ENCODE measurements around the gene DNAH1.

The DNAH1 gene

DNA sequence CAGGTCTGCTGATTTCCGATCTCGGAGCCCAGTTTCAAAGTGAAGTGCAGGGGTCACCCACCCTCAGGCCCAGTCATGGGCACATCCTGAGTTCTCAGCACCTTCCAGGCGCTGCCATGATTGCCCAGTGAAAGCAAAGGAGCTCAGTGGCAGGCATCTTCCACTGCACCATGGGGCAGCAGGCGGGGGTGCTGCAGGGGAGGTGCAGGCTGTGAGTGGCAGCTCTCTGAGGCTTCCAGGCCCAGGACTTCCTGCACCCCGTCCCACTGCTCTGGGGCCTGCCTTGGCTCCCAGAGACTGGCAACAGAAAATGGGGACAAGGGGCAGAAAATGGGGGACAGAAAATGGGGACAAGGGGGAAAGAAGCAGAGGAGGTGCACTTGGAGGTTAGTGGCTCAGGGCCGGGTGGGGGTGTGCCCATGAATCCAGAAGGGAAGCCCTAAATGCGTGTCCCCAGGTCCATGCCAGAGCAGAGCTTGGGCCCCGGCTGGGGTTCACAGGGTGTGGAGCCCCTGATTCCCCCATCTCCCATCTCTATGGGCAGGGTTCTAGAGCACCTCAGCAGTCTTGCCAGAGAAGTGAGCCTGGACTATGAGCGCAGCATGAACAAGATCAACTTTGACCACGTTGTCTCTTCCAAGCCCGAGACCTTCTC, 28.0 kb downstream of the DNAH1 start:
- DNase-seq, result no peak

DNA sequence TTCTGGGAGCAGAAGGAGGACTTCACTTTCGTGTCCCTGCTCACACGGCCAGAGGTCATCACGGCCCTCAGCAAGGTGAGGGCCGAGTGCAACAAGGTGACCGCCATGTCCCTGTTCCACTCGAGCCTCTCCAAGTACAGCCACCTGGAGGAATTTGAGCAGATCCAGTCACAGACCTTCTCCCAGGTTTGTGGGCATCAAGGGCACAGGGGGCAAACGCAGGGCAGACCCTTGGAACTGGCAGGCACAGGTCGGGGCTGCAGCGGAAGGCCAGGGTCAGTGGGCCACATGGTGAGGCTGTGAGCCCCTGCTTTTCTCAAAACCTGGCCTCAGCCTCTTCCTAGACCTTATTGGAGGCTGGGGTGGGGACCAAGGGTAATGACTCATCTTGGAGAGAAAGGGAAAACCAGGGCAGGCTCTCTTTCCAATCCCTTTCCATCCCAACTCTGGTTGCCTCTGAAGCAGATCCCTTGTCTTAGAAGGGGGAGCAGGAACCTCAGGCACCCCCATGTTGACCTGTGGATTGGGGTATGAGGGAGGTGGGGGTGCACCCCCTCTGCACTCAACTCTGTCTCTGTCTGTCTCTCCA, 29.5 kb downstream of the DNAH1 start:
- DNase-seq, result no peak

DNA sequence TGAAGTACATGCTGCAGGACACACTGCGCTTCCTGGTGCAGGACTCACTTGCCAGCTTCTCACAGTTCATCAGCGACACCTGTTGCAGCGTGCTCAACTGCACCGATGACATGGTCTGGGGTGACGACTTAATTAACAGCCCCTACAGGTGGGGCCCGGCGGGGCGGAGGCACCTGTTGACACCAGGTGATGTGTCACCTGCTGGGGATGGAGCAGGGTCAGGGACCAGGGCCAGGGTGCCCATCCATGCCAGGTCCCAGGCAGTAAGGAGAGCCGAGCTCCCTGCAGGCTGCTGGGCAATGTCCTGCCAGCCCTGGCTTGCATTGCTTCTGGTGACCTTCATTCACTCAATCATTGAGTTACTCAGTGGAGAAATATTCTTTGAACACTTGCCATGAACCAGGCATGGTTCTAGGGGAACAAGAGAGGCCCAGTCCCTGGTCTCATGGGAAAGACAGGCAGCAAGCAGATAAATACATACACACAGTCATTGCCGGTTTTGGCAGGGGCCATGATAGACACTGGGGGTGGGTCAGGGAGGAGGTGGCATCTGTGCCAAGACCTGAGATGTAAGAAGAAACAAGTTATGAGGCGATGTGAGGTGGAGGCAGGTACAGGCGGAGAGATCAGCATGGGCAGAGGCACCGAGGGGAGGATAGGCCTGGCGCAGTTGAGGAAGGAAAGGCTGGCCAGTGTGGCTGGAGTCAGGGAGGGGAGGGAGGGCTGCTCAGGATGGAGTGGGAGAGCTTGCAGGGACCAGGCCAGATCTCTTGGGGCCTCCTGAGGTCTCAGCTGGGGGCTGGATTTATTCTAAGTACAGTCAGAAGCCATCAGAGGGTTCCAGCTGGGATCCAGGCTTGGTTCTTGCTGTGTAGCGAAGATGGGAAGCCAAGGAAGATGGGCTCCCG, 30.8 kb downstream of the DNAH1 start:
- DNase-seq, result no peak

DNA sequence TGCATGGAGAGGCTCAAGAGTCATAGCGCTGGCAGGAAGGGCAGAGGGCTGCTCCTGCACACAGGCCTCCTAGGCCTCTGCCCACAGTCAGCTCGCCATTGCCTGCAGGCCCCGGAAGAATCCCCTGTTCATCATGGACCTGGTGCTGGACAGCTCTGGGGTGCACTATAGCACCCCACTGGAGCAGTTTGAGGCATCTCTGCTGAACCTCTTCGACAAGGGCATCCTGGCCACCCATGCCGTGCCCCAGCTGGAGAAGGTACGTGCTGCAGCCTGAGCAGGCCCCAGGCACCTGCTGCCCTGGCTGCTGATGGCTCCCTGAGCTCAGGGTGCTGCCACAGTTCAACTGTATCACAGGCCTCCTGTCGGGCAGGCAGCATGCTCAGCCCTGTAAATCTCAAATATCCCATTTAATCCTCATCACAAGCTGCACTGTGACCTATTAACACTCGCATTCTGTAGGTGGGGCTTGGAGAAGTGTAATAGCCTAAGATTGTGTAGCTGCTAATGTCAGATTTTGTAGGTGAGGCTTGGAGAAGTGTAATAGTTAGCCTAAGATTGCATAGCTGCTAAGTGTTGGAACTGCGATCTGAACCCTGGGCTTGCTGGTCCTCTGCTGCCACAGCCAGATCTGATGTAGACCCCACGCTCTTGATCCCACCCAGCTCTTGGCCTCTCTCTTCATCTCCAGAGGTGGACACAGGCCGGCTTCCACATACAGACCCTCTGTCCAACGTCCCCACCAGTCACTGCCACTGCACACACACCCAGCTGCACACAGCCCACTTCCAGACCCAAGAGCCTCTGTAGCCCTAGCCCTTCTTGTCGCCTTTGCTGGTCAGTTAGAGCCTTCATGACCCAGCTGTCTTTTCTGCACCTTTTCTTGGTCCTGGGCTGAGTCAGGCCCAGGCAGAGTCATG, 31.9 kb downstream of the DNAH1 start:
- no peak for DNase-seq

DNA sequence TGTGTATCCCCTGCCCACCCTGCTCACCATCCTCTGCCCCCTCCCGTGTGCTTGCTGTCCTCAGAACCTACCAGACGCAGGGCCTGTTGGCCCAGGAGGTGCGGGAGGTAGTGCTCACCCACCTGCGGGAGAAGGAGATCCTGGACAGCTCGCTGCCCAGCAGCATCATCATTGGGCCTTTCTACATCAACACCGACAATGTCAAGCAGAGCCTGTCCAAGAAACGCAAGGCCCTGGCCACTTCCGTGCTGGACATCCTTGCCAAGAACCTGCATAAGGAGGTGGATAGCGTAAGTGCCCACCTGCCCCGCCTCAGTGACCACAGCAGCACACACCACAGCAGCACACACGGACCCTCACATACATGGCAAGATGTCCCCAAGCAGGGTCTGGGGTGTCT, 33.0 kb downstream of the DNAH1 start:
- DNase-seq, result no peak

DNA sequence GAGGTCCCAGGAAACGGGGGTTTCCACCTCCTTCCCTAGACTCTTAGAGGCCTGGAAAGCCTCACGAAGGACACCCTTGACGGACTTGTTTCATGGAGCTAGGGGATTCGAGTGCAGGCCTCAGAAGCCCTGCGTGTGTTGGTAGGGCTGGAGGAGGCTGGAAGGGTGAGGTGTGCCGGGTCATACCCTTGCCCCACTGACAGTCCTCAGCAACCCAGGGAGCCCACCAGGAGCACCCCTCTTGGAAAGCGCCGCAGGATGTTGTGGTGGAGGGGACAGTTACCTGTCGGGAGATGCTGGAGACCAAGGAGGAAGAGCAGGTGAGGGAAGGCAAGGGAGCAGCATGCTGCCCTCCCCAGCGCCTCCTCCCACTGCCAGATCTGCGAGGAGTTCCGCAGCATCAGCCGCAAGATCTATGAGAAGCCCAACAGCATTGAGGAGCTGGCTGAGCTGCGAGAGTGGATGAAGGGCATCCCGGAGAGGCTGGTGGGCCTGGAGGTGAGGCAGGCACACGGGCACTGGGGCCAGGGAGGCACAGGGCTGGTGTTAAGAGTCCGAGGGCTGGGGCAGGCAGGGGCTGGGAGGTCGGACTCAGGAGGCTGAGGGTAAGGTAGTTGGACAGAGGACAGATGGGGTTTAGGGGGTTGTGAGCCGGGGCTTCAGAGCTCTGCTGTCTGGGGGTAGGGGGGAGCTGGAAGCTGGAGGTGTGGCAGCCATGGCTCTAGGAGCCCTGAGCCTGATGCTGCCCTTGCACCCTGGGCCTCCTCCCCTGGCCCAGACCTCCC, 33.7 kb downstream of the DNAH1 start:
- DNase-seq, result no peak

DNA sequence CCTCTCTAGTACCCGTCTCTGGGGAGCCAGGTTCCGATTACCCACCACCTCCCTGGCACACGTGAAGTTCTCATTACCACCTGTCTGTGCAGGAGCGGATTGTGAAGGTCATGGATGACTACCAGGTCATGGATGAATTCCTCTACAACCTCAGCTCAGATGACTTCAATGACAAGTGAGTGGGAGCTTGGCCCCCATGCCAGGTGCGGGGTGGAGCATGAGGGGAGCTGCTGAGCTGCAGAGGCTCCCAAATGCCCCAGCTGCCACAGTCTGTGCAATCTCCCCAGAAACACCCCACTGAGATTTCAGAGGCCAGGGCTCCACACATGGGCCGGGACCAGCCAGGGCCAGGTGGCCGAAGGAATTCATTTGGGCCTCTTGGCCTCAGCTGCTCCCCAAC, 34.3 kb downstream of the DNAH1 start:
- no peak for DNase-seq

DNA sequence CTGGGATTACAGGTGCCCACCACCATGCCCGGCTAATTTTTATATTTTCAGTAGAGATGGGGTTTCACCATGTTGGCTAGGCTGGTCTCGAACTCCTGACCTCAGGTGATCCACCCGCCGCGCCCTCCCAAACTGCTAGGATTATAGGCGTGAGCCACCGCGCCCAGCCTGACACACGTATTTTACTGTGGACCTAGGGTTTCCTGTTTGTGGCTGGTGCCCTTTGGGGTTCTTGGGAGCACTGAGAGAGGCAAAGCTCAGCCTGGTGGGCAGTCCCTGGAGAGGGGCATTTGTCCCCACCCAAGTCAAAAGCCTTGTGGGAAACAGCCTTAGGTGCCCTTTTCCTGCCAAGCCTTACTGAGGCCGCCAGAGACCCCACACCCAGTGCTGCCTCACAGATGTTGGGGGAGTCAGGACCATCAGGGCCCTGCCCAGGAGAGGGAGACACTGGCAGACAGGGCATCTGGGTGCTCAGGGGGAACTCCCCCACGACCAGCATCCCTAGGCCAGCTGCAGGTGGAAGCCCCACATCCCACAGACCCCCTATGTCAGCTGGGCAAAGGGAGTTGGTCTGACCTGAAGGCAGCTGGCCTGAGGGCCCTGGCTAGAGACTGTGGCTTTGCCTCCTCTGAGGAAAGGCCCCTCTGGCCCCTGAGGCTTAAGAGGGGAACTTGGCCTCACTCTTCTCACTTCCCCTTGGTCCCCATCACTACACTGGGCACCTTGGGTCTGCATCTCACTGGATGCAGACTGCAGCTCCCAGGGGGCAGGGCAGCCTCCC, 35.1 kb downstream of the DNAH1 start:
- DNase-seq, result no peak

DNA sequence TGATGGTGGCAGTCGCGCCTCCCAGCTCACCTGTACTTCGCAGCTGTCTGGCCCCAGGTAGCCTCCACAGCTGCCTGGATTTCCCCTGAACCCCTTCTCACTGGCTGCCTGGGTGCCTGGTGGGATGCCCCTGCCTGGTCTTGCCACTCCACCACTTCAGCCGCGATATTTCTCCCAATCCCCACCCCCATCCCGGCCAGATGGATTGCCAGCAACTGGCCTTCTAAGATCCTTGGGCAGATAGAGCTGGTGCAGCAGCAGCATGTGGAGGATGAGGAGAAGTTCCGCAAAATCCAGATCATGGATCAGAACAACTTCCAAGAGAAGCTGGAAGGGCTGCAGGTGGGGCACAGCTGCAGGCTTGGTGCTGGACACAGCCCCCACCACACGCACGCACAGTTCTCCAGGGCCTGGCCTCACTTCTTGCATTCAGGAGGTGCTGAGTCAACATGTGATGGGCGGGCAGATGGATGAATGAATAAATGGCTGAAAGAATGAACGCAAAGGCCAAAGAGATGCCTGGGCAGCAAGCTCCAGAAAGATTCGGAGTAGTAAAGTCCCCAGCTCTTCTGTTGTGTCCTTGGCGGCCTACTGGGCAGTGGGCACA, 35.7 kb downstream of the DNAH1 start:
- DNase-seq, result no peak

DNA sequence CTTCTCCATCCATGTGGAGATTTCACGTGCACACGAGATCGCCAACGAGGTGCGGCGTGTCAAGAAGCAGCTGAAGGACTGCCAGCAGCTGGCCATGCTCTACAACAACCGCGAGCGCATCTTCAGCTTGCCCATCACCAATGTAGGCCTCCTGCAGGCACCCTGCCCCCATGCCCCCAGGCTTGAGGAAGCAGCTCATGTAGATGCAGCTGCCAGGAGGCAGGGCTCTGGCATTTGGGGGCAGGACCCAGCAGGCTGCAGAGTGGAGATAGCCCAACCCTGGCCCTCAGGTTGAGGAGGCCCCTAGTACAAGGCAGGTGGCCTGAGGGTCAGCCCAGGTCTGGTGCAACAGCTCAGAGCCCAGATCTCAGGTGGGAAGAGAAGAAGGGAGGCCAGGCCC, 36.4 kb downstream of the DNAH1 start:
- no peak for DNase-seq

DNA sequence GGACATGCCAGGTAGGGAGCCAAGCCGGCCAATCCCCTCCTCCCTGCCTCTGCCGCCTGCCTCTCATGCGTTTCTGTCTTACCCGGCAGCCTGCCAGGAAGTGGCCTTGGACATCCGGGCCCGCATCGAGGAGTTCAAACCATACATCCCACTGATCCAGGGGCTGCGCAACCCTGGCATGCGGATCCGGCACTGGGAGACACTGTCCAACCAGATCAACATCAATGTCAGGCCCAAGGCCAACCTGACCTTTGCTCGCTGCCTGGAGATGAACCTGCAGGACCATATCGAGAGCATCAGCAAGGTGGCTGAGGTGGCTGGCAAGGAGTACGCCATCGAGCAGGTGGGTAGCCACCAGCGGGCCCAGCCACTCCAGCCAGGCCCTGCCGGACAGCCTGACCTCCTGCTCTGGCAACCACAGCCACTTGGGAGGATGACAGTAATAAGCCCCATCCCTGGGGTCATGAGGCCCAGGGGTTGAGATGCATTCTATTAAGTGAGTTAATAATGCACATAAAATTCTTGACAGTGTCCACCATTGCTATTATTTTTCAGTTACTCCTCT, 37.3 kb downstream of the DNAH1 start:
- DNase-seq, result no peak

DNA sequence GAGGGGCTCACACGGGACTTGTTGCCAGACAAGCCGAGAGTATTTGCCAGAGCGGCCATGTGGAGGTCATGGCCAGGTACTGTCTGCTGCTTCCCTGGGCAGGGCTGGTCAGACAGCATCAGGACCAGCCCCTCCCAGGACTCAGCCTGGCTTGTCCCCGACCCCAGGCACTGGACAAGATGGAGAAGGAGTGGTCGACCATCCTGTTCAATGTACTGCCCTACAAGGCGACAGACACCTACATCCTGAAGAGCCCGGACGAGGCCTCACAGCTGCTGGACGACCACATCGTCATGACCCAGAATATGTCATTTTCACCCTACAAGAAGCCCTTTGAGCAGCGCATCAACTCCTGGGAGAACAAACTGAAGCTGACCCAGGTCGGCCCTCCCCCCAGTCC, 38.6 kb downstream of the DNAH1 start:
- DNase-seq, result no peak

DNA sequence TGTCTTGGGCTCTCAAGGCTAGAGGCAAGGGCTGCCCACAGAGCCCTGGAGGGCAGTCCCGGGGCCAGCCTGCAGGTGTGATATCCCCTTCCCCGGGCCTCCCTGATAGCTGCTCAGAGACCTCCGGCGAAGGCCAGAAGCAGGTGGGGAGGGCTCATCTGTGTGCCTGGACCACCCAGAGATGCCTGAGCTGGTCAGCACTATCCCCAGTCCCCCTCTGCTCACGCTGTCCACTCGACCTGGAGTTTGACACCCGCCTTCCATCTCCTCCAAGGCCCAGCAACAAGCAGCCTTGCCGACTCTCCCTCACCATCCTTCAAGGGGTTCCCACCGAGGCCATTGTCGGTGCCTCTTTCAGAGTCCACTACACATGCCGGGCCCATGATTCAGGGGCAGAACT, 39.4 kb downstream of the DNAH1 start:
- no peak for DNase-seq

DNA sequence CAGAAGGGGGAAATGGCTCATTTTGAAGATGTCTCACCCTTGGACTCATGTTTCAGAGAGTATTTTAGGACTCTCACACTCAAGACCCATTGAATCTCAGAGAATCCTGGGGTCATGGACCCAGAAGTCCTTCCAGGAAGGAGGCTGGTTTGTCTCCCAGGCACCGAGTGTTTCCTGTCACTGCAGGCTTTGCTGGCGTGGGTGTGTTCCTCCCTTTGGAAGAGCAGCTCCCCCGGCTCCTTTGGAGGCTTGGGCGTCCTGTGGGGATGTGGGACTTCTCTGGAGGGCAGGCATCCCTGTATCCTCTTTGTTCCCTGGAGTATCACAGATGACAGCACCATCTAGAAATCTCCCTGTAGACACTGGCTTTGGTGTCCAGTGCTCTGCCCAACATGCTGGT, 40.0 kb downstream of the DNAH1 start:
- no peak for DNase-seq

DNA sequence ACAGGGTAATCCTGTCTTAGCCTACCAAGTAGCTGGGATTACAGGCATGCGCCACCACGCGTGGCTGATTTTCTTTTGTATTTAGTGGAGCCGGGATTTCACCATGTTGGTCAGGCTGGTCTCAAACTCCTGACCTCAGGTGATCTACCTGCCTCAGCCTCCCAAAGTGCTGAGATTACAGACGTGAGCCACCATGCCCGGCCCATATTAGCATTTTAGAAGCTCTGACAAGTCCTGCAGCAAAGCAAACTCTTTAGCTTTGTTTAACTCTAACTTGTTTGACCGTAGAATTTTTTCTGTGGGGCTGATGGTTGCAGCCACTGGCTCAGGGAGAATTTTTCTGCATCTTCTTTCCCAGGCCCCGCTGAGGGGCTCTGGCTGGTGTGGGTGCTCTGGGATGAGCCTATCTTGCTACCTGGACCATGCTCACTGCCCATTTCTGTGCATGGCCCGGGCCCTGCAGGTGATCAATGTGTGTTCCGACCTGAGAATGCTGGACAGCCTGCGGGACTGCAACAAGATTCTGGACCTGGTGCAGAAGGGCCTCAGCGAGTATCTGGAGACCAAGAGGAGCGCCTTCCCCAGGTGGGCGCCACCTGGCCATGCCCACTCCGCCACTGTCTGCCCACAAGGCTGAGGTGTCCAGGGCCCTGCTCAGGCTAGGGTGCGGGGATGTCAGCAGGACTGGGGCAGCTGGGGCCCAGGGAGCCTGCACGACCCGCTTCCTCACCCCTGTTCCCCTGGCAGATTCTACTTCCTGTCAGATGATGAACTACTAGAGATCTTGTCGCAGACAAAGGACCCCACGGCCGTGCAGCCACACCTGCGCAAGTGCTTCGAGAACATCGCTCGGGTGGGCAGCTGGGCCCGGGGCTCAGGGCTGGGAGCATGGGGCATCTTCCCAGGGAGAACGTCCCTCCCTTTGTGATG, 41.3 kb downstream of the DNAH1 start:
- DNase-seq, result no peak

DNA sequence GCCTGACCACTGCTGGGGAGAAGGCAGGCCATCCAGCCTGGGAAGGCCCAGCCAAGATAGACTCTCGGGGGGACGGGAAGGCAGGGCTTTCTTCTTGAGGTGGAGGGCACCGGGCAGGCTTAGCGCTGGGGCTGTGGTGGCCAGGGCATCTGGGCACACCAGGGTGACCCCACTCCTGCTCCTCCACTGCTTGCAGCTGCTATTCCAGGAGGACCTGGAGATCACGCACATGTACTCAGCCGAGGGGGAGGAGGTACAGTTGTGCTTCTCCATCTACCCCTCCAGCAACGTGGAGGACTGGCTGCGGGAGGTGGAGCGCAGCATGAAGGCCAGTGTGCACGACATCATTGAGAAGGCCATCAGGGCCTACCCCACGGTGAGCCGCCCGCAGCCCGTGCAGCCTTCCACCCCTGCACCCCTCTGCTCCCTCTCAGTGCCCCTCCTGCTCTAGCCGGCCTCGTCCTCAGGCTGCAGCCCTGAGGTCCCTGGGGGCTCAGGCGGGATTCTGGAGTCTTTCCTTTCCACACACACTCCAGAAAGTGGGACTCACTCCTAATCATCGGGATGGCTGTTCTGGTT, 42.3 kb downstream of the DNAH1 start:
- DNase-seq, result no peak

DNA sequence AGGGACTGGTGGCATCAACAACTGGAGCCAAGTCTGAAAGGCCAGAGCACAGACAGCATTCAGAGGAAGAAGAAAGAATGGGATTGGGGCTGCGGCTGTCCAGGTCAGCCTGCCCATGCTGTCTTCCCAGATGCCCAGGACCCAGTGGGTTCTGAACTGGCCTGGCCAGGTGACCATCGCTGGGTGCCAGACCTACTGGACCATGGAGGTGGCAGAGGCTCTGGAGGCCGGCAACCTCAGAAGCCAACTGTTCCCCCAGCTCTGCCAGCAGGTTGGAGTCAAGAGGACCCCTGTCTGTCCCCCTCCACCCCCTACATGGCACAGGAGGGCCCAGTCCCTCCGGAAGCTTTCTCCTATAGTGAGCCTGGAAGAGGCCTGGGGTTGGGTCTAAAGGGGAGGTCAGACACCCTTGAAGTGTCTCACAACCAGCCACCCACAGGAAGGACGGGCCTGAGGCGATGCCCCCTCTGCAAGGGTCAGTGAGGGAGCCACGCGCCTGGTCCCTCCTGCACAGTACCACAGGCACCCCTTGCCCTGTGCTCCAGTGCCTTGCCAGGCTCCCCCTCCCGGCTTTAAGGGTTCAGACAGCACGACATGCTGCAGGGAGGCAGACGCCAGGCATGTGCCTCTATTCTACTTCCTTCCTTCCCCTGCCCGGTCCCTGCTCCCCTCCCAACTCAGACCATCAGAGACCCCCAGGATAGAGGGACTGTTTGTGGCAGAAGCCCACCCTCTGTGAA, 43.2 kb downstream of the DNAH1 start:
- DNase-seq, result no peak

DNA sequence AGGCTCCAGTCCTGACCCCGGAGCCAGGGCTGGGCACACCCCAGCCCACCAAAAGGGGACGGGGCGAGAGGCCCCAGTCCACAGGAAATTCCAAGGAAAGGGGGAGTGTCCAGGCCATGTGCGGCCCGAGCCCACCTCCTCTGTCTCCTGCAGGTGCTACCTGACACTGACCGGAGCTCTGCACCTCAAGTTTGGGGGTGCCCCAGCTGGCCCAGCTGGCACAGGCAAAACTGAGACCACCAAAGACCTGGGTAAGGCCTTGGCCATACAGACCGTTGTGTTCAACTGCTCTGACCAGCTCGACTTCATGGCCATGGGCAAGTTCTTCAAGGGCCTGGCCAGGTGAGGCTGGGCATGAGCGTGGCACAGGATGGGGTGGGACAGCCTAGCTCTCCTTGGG, 44.9 kb downstream of the DNAH1 start:
- DNase-seq, result no peak

All from CD4-positive, alpha-beta T cell treated with Interleukin-10 for 1 hour (primary cell).